Eye (tissue), 1 donor: ENCODE data around the gene PPP3CB.

Source experiments
- DNase-seq: peaks from one replicate; pipeline ENCODE4 v3.0.0-alpha.2; 2015

PPP3CB gene

GRCh38 chr10:73495884-73496674, at the start of gene PPP3CB:
TSS of gene PPP3CB (minus strand) at chr10:73496024. CDS start at chr10:73495889, 135 bp downstream.
- peak; percentile 98 for DNase-seq

- DNase-seq: no peak
Measured at GRCh38 chr10:73545357-73545756, 49.5 kb upstream of the PPP3CB start.

- no peak for DNase-seq
Measured at GRCh38 chr10:73537709-73538108, 41.9 kb upstream of the PPP3CB start.

- DNase-seq: no peak
Measured at GRCh38 chr10:73537288-73537687, 41.5 kb upstream of the PPP3CB start.

GRCh38 chr10:73534857-73535256, 39.0 kb upstream of the PPP3CB start:
- DNase-seq: no peak

- peak; percentile 85 for DNase-seq
Measured at GRCh38 chr10:73529089-73529832, 33.4 kb upstream of the PPP3CB start.

GRCh38 chr10:73522263-73522662, 26.4 kb upstream of the PPP3CB start:
- DNase-seq: no peak

- no peak for DNase-seq
Measured at GRCh38 chr10:73519336-73519735, 23.5 kb upstream of the PPP3CB start.

GRCh38 chr10:73517166-73517888, 21.5 kb upstream of the PPP3CB start:
- DNase-seq: no peak

GRCh38 chr10:73512207-73512743, 16.5 kb upstream of the PPP3CB start:
- DNase-seq: no peak

- no peak for DNase-seq
Measured at GRCh38 chr10:73509695-73510094, 13.9 kb upstream of the PPP3CB start.

- no peak for DNase-seq
Measured at GRCh38 chr10:73506491-73506890, 10.7 kb upstream of the PPP3CB start.

GRCh38 chr10:73506074-73506473, 10.2 kb upstream of the PPP3CB start:
- no peak for DNase-seq

- DNase-seq: no peak
Measured at GRCh38 chr10:73503037-73503436, 7.2 kb upstream of the PPP3CB start.

- no peak for DNase-seq
Measured at GRCh38 chr10:73501651-73502050, 5.8 kb upstream of the PPP3CB start.

GRCh38 chr10:73497623-73498022, 1.8 kb upstream of the PPP3CB start:
- no peak for DNase-seq

- peak; percentile 87 for DNase-seq
Measured at GRCh38 chr10:73495226-73495883, 469 bp downstream of the PPP3CB start.

- DNase-seq: no peak
Measured at GRCh38 chr10:73494877-73495225, 973 bp downstream of the PPP3CB start.

- peak; percentile 1 for DNase-seq
Measured at GRCh38 chr10:73494213-73494612, 1.6 kb downstream of the PPP3CB start.

GRCh38 chr10:73493781-73494180, 2.0 kb downstream of the PPP3CB start:
- DNase-seq: peak; percentile 7

- no peak for DNase-seq
Measured at GRCh38 chr10:73486601-73487000, 9.2 kb downstream of the PPP3CB start.

- DNase-seq: no peak
Measured at GRCh38 chr10:73485320-73485719, 10.5 kb downstream of the PPP3CB start.

- no peak for DNase-seq
Measured at GRCh38 chr10:73480158-73480557, 15.7 kb downstream of the PPP3CB start.
